Progenitor cell of endocrine pancreas (in vitro differentiated cells): ENCODE results near the gene SH3BGRL. TPM values are rescaled to one million over a fixed set of nuclear protein-coding genes. Genes with fewer than 3 reads are reported as not detected.

Source experiments
- DNase-seq: peaks from one replicate; pipeline ENCODE4 v3.0.0; 2021; ENCODE audit warnings: low spot score; ENCODE audit not compliant: unreplicated experiment
- H3K27ac Mint-ChIP-seq: 2 replicates; pipeline ENCODE4 v1.8.0; 2021; ENCODE audit warnings: mild to moderate bottlenecking, moderate library complexity, mixed read lengths
- H3K27me3 Mint-ChIP-seq: 2 replicates; pipeline ENCODE4 v1.8.0; 2021; ENCODE audit warnings: mixed read lengths
- H3K36me3 Mint-ChIP-seq: 2 replicates; pipeline ENCODE4 v1.8.0; 2022; ENCODE audit warnings: mixed read lengths; ENCODE audit not compliant: insufficient read depth
- H3K4me1 Mint-ChIP-seq: 2 replicates; pipeline ENCODE4 v1.8.0; 2021; ENCODE audit warnings: low read depth, mixed read lengths
- H3K4me3 Mint-ChIP-seq: 2 replicates; pipeline ENCODE4 v1.8.0; 2021; ENCODE audit warnings: low read depth, mild to moderate bottlenecking, moderate library complexity, mixed read lengths
- H3K9me3 Mint-ChIP-seq: 2 replicates; pipeline ENCODE4 v1.8.0; 2021; ENCODE audit warnings: low read depth, mixed read lengths
- CTCF ChIP-seq: fragments of 200-600 bp; sonication (generic); IDR thresholded peaks from one replicate; pipeline ENCODE4 v1.5.0; 2021; ENCODE audit warnings: antibody characterized with exemption, mild to moderate bottlenecking; ENCODE audit not compliant: unreplicated experiment
- total RNA-seq: library from RNA; stranded (reverse); gene quantifications from 2 replicates; pipeline ENCODE4 v1.2.1, GENCODE V29; 2021

The SH3BGRL gene
- total RNA-seq, 1 donor from 2014 or later = 105 TPM

DNA sequence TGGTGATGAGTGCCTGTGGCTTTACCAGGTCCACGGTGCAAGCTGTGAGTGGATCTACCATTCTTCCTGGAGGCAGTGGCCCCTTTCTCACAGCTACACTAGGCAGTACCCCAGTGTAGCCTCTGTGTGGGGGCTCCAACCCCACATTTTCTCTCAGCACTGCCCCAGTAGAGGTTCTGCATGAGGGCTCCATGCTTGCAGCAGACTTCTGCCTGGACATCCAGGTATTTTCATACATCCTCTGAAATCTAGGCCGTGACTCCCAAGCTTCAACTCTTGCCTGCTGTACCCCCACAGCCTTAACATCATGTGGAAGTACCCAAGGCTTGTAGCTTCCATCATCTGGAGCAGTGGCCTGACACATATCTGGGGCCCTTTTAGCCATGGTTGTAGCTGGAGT lies 90.1 kb downstream of the SH3BGRL start:
- H3K9me3 Mint-ChIP-seq = peaks cover 60% of the 10 kb centered on the region

GRCh38 chrX:81294101-81294500 lies 92.2 kb downstream of the SH3BGRL start:
- Mint-ChIP-seq H3K4me1 (peaks cover 2% of the 10 kb centered on the region), H3K36me3 (peaks cover 50% of the 10 kb centered on the region), H3K27me3 (no peaks in the 10 kb centered on the region), H3K9me3 (peaks cover 45% of the 10 kb centered on the region), H3K4me3 (no peak overlapping the region), H3K27ac (no peak overlapping the region)
- no peak for DNase-seq
- TF ChIP-seq CTCF = no peak

More for the DNA sequence above, 90.1 kb downstream of the SH3BGRL start:
- peaks cover 2% of the 10 kb centered on the region for H3K4me1 Mint-ChIP-seq
- H3K36me3 Mint-ChIP-seq = peaks cover 59% of the 10 kb centered on the region
- no peak overlapping the region for H3K27ac Mint-ChIP-seq
- H3K27me3 Mint-ChIP-seq = no peaks in the 10 kb centered on the region
- no peak overlapping the region for H3K4me3 Mint-ChIP-seq
- no peak for TF ChIP-seq CTCF
- DNase-seq = no peak

DNA sequence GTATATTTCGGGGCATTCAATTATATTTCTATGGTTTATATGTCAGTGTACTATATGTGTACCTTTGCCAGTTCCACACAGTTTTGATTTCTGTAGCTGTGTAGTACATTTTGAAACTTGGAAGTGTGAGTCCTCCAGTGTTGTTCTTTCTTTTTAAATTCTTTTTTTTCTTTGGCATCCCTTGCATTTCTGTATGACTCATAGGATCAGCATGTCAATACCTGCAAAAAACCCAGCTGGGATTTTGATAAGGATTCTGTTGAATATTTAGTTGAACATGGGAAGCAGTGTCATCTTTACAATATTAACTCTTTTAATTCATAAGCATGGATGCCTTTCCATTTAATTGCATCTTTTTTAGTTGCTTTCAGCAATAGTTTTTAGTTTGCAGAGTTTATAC lies 100.0 kb downstream of the SH3BGRL start:
- H3K27ac Mint-ChIP-seq = no peak overlapping the region
- peaks cover 29% of the 10 kb centered on the region for H3K9me3 Mint-ChIP-seq
- TF ChIP-seq CTCF = no peak
- H3K4me3 Mint-ChIP-seq = no peak overlapping the region
- H3K36me3 Mint-ChIP-seq = peaks cover 2% of the 10 kb centered on the region
- DNase-seq = no peak
- no peaks in the 10 kb centered on the region for H3K27me3 Mint-ChIP-seq
- no peaks in the 10 kb centered on the region for H3K4me1 Mint-ChIP-seq

DNA sequence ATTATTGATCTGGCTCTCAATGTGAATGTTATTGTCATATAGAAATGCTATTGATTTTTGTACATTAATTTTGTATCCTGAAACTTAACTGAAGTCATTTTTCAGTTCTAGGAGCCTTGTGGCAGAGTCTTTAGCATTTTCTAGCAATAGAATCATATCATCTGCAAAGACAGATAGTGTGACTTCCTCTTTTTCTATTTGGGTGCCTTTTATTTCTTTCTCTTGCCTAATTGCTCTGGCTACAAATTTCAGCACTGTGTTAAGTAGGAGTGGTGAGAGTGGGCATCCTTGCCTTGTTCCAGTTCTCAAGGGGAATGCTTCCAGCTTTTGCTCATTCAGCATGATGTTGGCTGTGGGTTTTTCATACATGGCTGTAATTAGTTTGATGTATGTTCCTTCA lies 102.7 kb downstream of the SH3BGRL start:
- Mint-ChIP-seq H3K36me3 (peaks cover 1% of the 10 kb centered on the region), H3K27ac (no peak overlapping the region), H3K9me3 (peaks cover 41% of the 10 kb centered on the region), H3K4me3 (no peak overlapping the region), H3K4me1 (no peaks in the 10 kb centered on the region), H3K27me3 (no peaks in the 10 kb centered on the region)
- DNase-seq = no peak
- TF ChIP-seq CTCF = no peak

DNA sequence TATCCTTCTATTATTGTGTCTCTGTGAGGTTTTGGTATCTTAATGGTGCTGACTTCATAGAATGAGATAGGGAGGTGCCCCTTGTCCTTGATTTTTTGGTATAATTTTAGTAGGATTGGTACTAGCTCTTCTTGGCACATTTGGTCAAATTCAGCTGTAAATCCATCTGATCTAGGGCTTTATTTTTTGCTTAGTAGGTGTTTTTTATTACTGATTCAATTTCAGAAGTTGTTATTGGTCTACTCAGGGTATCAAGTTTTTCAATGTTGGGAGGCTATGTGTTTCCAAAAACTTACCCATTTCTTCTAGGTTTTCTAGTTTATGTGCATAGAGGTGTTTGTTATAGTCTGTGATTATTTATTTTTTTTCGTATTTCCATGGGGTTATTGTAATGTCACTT lies 103.3 kb downstream of the SH3BGRL start:
- no peak overlapping the region for H3K4me3 Mint-ChIP-seq
- TF ChIP-seq CTCF = no peak
- no peaks in the 10 kb centered on the region for H3K27me3 Mint-ChIP-seq
- peaks cover 1% of the 10 kb centered on the region for H3K36me3 Mint-ChIP-seq
- no peak for DNase-seq
- H3K4me1 Mint-ChIP-seq = no peaks in the 10 kb centered on the region
- H3K27ac Mint-ChIP-seq = no peak overlapping the region
- peaks cover 41% of the 10 kb centered on the region for H3K9me3 Mint-ChIP-seq
